Esophagus (tissue), 2 donors: Measurements from ENCODE around the gene SH3TC1. TPM values are rescaled to one million over a fixed set of nuclear protein-coding genes. Genes with fewer than 3 reads are reported as not detected.

ENCODE experiments used
- H3K27ac ChIP-seq, 2 donors: one replicate each; pipeline ENCODE4 v1.5.1; 2013; ENCODE audit warnings: low read depth in 2 of 2, mild to moderate bottlenecking in 2 of 2, inconsistent platforms in 1 of 2, low read length in 1 of 2, moderate library complexity in 1 of 2
- H3K27me3 ChIP-seq, 2 donors: one replicate each; pipeline ENCODE4 v1.6.1; 2013; ENCODE audit warnings: low read length in 2 of 2, control low read depth in 1 of 2, mild to moderate bottlenecking in 1 of 2; ENCODE audit not compliant: insufficient read depth in 2 of 2, control insufficient read depth in 1 of 2
- H3K36me3 ChIP-seq, 2 donors: one replicate each; pipeline ENCODE4 v1.6.1; 2013; ENCODE audit warnings: low read length in 1 of 2; ENCODE audit not compliant: control insufficient read depth in 2 of 2, insufficient read depth in 2 of 2
- H3K4me1 ChIP-seq, 2 donors: one replicate each; pipeline ENCODE4 v1.6.1; 2013; ENCODE audit warnings: low read length in 1 of 2; ENCODE audit not compliant: control insufficient read depth in 2 of 2, insufficient read depth in 2 of 2
- H3K4me3 ChIP-seq, 2 donors: one replicate each; pipeline ENCODE4 v1.5.1; 2013; ENCODE audit warnings: low read length in 2 of 2, mild to moderate bottlenecking in 2 of 2, low read depth in 1 of 2, moderate library complexity in 1 of 2
- H3K9me3 ChIP-seq, 2 donors: one replicate each; pipeline ENCODE4 v1.6.1; 2013; ENCODE audit warnings: mild to moderate bottlenecking in 2 of 2, low read depth in 1 of 2, low read length in 1 of 2, moderate library complexity in 1 of 2; ENCODE audit not compliant: control insufficient read depth in 2 of 2, insufficient read depth in 1 of 2
- WGBS, 2 donors: extraction: QIAGEN DNeasy Blood & Tissue Kit; methylation state at CpG; one replicate each; pipeline ENCODE4 v1.1.7; 2013; 5-methylcytosine and 5-hydroxymethylcytosine counted together
- polyA plus RNA-seq, 2 donors: library from polyadenylated mRNA; stranded (reverse); fragments of 200-250 nt; gene quantifications; one replicate each; pipeline ENCODE4 v1.2.3, GENCODE V29; 2013
- donor health status: healthy with polysubstance abuse.
- donor health status: Bipolar disorder and iron deficiency.

SH3TC1 gene
- polyA plus RNA-seq, 2 donors: 18.0 to 19.2 TPM

DNA sequence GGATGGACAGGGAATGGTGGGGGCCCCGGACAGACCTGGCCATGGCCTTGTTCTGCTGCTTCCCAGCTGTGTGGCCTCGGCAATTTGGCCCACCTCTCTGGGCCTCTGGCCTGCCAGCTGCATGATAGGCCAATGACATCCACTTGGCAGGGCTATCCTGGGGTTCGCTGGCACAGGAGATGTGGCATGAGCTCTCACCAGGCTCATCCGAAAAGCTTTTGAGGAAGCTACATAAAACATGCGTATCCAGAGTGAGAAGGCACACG is 18.1 kb downstream of the SH3TC1 start:
- 94 to 98% methylated on average over 6 of the region's 6 CpGs for WGBS, 2 donors
- Histone ChIP-seq H3K4me1 (peaks cover 0 to 4% of the 10 kb centered on the region in 2 donors), H3K27me3 (no peaks in the 10 kb centered on the region), H3K9me3 (no peaks in the 10 kb centered on the region), H3K4me3 (no peak overlapping the region), H3K27ac (no peak overlapping the region), H3K36me3 (peaks cover 0 to 46% of the 10 kb centered on the region in 2 donors)

DNA sequence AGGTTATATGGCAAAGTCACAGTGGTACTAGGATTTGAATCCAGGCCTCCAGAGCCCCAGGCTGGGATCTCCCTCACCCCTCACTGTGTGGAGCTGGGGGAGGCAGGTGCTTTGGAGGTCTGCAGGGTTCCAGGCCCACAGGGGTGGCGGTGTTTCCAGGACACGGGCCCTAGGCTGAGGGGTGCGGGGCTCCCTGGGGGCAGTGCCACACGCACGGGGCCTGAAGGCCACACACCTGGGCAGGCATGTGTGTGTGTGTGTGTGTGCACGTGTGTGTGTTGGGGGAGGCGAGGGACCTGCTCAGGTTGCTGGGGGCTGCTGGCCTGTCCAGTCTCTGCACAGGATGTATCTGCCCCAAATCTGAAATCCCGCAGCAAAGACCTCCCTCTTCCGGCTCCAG is 18.8 kb downstream of the SH3TC1 start:
- H3K27me3 ChIP-seq: no peaks in the 10 kb centered on the region
- H3K4me3 ChIP-seq: no peak overlapping the region
- peaks cover 0 to 42% of the 10 kb centered on the region in 2 donors for H3K36me3 ChIP-seq
- H3K4me1 ChIP-seq: peaks cover 0 to 4% of the 10 kb centered on the region in 2 donors
- H3K9me3 ChIP-seq: no peaks in the 10 kb centered on the region
- H3K27ac ChIP-seq: no peak overlapping the region
- 83 to 93% methylated on average over 9 of the region's 9 CpGs for WGBS, 2 donors

DNA sequence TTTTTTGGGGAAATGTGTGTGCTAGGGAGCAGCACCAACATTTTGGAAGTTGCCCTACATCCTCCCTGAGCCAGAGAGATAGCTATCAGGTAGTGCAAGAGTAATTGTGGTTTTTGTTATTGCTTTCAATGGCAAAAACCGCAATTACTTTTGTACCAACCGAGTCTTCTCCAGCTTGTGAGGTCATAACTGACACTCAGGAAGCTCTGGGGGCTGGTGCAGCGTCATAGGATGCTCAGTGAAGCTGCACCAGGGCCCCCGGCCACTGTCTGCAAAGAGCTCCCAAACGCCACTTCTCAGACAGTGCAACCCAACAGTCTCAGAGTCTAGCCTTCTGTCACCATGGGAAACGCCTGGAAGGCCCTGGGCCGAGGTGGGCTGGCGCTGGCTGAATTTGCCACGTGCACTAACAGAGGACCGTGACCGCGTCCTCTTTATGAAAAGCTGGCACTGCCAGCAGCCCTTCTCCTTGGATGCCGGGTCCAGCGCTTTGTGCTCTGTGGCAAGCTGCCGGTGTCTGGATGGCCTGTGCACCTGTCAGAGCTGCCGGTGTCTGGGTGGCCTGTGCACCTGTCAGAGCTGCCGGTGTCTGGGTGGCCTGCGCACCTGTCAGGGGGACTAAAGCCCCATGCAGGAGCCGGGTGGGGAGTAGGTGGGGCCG is 19.4 kb downstream of the SH3TC1 start:
- WGBS, 2 donors: 88 to 89% methylated on average over 20 of the region's 20 CpGs
- Histone ChIP-seq H3K27ac (no peak overlapping the region), H3K27me3 (no peaks in the 10 kb centered on the region), H3K36me3 (peaks cover 0 to 46% of the 10 kb centered on the region in 2 donors), H3K4me3 (no peak overlapping the region), H3K9me3 (no peaks in the 10 kb centered on the region), H3K4me1 (peaks cover 0 to 4% of the 10 kb centered on the region in 2 donors)

DNA sequence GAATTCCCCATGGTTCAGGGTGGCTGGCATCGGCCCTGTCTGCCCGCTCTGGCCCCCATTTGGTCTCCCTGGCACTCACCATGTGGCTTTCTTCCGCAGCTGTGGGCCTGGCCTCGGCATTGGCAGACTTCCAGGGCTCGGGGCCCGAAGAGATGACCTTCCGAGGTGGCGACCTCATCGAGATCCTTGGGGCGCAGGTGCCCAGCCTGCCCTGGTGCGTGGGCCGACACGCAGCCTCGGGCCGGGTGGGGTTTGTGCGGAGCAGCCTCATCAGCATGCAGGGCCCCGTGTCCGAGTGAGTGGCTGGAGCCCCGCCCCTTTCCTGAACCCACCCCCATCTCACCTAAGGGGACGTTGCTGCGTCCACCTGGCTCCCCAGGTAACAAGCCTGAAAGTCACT is 20.1 kb downstream of the SH3TC1 start:
- Histone ChIP-seq H3K27me3 (no peaks in the 10 kb centered on the region), H3K4me3 (no peak overlapping the region), H3K9me3 (no peaks in the 10 kb centered on the region), H3K36me3 (peaks cover 0 to 46% of the 10 kb centered on the region in 2 donors), H3K27ac (no peak overlapping the region), H3K4me1 (peaks cover 0 to 4% of the 10 kb centered on the region in 2 donors)
- WGBS, 2 donors: 77 to 84% methylated on average over 19 to 21 of the region's 21 CpGs

DNA sequence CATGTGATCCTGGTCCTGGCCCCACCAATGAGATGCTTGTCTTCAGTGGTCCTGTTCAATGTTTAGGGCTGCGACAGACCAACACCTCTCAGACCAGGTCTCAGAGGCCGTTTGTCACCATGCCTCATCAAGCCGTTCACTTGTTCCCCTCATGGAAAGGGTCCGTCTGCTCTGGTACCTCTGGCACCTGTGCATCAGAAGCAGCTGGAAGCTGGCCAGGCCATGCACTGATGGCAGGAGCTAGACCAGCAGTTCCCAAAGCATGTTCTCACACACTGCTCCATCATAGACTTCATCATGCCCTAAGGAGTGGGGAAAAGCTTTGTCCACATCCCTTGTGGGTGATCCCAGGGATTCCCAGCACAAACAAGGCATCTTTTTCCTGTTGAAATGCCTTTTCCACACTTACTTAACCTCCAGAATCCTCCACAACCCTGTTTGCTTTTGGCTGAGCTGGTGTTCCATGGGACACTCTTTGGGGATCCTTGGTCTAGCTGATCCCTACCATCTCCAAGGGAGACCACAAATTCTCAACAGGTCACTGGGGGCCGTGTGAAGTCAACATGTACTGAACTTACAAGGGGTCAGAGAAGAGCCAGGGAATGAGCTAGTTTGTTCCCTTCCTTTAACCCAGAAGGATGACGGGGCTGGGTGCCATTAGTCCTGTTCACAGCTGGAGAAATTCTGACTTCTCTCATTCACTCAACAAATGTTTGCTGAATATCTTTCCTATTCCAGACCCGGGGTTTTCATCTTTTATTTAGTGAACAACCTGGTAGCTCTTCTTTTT is 21.8 kb downstream of the SH3TC1 start:
- H3K27me3 ChIP-seq: no peaks in the 10 kb centered on the region
- H3K27ac ChIP-seq: no peak overlapping the region
- WGBS, 2 donors: 86 to 89% methylated on average over 7 of the region's 7 CpGs
- H3K9me3 ChIP-seq: no peaks in the 10 kb centered on the region
- H3K4me1 ChIP-seq: no peaks in the 10 kb centered on the region
- H3K4me3 ChIP-seq: no peak overlapping the region
- peaks cover 5 to 46% of the 10 kb centered on the region in 2 donors for H3K36me3 ChIP-seq

DNA sequence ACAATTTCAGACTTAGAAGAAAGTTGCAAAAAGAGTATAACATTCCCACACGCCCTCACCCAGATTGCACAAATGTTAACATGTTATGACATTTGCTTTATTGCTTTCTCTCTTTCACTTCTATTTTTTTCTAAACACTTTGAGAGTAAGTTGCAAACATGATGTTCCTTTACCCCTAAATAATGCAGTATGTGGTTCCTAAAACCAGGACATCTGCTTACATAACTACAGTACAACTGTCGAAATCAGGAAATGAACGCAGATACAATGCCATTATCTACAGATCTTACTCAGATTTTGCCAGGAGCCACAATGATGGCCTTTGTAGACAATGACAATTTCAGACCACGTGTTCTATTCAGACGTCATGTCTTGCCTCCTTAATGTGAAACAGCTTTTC is 22.4 kb downstream of the SH3TC1 start:
- no peak overlapping the region for H3K27ac ChIP-seq

DNA sequence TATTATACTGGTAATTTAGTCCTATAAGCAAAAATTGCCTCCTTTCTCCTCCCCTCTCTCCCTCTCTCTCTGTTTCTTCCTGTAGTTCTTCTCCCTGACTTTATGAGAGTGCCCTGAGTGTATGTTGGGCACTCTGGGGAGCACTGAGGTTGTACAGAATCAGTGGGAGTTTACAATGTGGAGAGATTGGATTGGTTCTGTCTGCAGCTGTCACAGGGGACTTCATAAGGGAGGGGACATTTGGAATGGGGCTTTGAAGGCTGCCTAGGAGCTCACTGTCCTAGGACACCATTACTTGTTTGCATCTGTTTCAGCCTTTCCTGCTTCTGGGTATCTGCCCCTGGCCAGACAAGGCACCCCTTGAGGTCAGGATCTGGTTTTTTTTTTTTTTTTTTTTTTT is 22.9 kb downstream of the SH3TC1 start:
- no peak overlapping the region for H3K27ac ChIP-seq
- H3K9me3 ChIP-seq: no peaks in the 10 kb centered on the region
- H3K27me3 ChIP-seq: no peaks in the 10 kb centered on the region
- no peak overlapping the region for H3K4me3 ChIP-seq
- no peaks in the 10 kb centered on the region for H3K4me1 ChIP-seq
- peaks cover 5 to 41% of the 10 kb centered on the region in 2 donors for H3K36me3 ChIP-seq

More for the DNA sequence above, 22.4 kb downstream of the SH3TC1 start:
- Histone ChIP-seq H3K9me3 (no peaks in the 10 kb centered on the region), H3K27me3 (no peaks in the 10 kb centered on the region), H3K4me3 (no peak overlapping the region), H3K4me1 (no peaks in the 10 kb centered on the region), H3K36me3 (peaks cover 5 to 41% of the 10 kb centered on the region in 2 donors)
- 60 to 68% methylated on average over 5 of the region's 5 CpGs for WGBS, 2 donors

DNA sequence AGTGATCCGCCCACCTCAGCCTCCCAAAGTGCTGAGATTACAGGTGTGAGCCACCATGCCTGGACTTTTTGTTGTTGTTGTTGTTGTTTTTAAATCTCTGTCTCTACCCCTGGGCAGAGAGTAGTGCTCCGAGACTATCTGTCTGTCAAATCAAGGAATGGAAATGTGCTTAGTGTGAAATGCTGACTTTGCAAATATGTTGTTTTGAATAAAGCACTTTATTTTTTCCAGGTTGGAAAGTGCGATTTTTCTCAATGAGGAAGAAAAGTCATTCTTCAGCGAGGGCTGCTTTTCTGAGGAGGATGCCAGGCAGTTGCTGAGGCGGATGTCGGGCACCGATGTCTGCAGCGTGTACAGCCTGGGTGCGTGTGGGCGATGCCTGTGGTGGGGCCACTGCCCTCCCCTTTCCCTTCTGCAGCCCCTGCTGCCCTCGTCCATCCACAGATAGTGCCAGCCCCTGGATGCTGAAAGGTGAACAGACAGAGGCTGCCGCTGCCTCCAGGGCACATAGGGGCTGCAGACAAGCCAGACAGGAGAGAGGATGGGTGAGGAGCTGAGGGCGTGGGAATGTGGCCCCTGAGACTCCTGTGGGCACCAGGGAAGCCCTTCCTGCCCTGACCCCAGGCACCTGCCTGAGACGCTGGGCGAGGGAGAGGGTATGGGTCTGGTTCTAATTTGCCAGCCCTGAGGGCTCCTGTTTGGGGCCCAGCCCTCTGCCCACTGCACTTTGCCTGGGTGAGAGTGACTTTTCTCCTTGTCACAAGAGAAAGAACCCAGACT is 23.7 kb downstream of the SH3TC1 start:
- peaks cover 0 to 4% of the 10 kb centered on the region in 2 donors for H3K4me1 ChIP-seq
- peaks cover 5 to 44% of the 10 kb centered on the region in 2 donors for H3K36me3 ChIP-seq
- no peaks in the 10 kb centered on the region for H3K27me3 ChIP-seq
- WGBS, 2 donors: 97% methylated on average over 15 of the region's 15 CpGs
- H3K27ac ChIP-seq: no peak overlapping the region
- no peak overlapping the region for H3K4me3 ChIP-seq
- no peaks in the 10 kb centered on the region for H3K9me3 ChIP-seq

DNA sequence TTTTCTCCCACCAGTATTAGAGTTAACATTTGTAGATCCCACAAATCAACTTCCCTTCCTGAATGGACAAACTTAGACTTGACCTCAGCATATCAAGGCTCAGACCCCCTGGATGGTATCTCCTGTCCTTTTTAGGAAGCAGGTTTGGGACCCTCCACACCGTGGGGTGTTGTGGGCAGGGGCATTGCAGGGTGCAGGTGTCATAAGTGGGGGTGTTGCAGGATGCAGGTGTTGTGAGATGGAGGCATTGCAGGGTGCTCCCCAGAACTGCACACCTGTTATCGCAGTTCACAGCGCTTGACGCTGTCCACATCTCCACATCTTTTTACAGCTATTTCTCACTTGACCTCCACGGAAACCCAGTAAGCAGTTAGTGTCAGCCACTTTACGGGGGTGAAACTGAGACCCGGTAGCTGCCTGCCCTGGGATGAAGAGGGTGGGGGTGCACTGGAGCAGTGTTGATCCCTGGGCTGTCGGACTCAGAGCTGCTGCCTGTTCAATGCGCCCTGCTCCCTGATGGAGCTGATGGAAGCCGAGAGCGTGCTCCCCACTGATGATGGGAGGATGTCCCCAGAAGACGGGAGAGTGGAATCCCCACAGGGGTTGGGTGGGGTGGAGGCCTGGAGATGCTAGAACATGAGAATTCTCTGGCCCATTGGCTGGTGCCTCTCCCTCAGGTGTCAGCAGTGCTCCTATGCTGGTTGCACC is 25.3 kb downstream of the SH3TC1 start:
- Histone ChIP-seq H3K9me3 (no peaks in the 10 kb centered on the region), H3K36me3 (peaks cover 5 to 42% of the 10 kb centered on the region in 2 donors), H3K4me1 (peaks cover 5 to 18% of the 10 kb centered on the region in 2 donors), H3K27me3 (no peaks in the 10 kb centered on the region), H3K4me3 (no peak overlapping the region), H3K27ac (no peak overlapping the region)
- WGBS, 2 donors: 90% methylated on average over 12 of the region's 12 CpGs
